ENCODE results near the gene LRP1-AS.

Gene LRP1-AS

DNA sequence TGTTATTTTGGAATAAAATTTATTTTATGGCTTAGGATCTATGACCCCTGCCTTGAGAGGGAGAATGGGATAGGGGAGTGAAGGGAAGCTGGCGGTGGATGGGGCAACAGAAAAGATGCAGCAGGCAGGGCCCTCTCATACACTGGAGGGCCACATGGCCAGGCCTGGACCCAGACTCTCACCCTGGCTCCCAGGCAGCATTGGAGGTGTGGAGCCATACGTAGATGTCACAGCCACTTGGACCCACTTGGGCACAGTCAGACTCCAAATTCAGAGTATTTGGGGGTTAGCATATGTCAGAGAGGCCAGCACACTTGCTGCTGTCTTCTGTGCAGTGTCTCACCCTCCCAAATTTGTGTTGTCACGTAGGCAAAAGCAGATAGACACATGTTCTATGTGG is 52.0 kb downstream of the LRP1-AS start:
- DNase-seq: no peak

All from NCI-H187 (cell line).